Activated CD4-positive, alpha-beta T cell treated with anti-CD3 and anti-CD28 coated beads, Interleukin-2, amount 10 ng/mL, durations not matched to agents 24 days and 14 days (primary cell): Measurements from ENCODE around the gene SRSF7. TPM values are rescaled to one million over a fixed set of nuclear protein-coding genes. Genes with fewer than 3 reads are reported as not detected.

ENCODE experiments used
- DNase-seq: peaks from one replicate; pipeline ENCODE4 v3.0.0; 2022
- H3K27ac Mint-ChIP-seq: one replicate; pipeline ENCODE4 v1.8.0; 2022; ENCODE audit warnings: mild to moderate bottlenecking, mixed read lengths
- H3K27me3 Mint-ChIP-seq: one replicate; pipeline ENCODE4 v1.8.0; 2022; ENCODE audit warnings: mixed read lengths
- H3K36me3 Mint-ChIP-seq: one replicate; pipeline ENCODE4 v1.8.0; 2022; ENCODE audit warnings: low read depth, mild to moderate bottlenecking, mixed read lengths
- H3K4me1 Mint-ChIP-seq: one replicate; pipeline ENCODE4 v1.8.0; 2021; ENCODE audit warnings: mixed read lengths
- H3K4me3 Mint-ChIP-seq: one replicate; pipeline ENCODE4 v1.8.0; 2022; ENCODE audit warnings: mild to moderate bottlenecking, moderate library complexity, mixed read lengths
- H3K9me3 Mint-ChIP-seq: one replicate; pipeline ENCODE4 v1.8.0; 2021; ENCODE audit warnings: mixed read lengths
- intact Hi-C: fragments of 100-400 bp; cut with micrococcal nuclease; formaldehyde crosslinking; loops from one replicate; pipeline ENCODE4 v1.15.1; 2023
- total RNA-seq: library from RNA; stranded (reverse); gene quantifications from 2 replicates; pipeline ENCODE4 v1.2.3, GENCODE V29; 2022

SRSF7 gene
- total RNA-seq, 1 donor from 2014 or later, result 419 TPM

- no peaks in the 10 kb centered on the region for H3K27me3 Mint-ChIP-seq
- intact Hi-C loops, result no loop called here
- H3K4me1 Mint-ChIP-seq, result peaks cover 6% of the 10 kb centered on the region
- no peaks in the 10 kb centered on the region for H3K9me3 Mint-ChIP-seq
- no peak overlapping the region for H3K4me3 Mint-ChIP-seq
- DNase-seq, result no peak
- peaks cover 63% of the 10 kb centered on the region for H3K36me3 Mint-ChIP-seq
- H3K27ac Mint-ChIP-seq, result no peak overlapping the region
Measured at GRCh38 chr2:38735999-38736320, 15.2 kb downstream of the SRSF7 start.

GRCh38 chr2:38734299-38735058, 16.7 kb downstream of the SRSF7 start:
- intact Hi-C loops, result no loop called here
- Mint-ChIP-seq H3K4me1 (peaks cover 5% of the 10 kb centered on the region), H3K27ac (peak overlapping the region; percentile 67), H3K4me3 (no peak overlapping the region), H3K27me3 (no peaks in the 10 kb centered on the region), H3K9me3 (no peaks in the 10 kb centered on the region), H3K36me3 (peaks cover 70% of the 10 kb centered on the region)
- no peak for DNase-seq

DNA sequence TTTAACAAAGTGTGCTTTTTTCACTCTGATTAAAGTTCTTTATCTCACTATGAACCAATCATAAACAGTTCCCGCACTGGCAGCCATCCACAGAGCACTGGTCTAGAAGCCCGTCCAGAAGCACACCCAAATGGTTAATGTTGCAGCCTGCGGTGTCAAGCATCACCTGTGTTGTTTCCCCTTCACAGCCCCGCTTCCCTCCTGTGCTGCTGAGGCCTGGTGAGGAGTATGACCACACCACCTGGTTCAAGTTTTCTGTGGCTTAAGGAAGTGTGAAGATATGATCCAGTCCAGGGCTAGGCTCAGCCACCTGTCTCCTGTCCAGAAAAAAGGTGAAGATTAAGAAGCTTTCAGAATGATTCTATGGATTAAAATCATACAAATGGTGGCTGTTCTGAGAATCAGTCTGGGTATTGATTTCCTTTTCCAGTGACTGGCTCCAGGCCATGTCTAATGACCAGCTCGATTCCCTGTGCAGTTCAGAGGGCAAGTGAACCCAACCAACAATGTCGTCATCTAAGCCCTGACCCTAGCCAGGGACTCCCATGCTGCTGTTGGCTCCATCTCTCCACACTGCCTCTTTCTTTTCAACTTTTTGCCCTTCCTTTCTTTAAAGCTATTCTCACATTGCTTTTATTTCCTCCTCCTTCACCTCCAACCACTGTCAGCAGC, 17.7 kb downstream of the SRSF7 start:
- no peak overlapping the region for H3K4me3 Mint-ChIP-seq
- H3K9me3 Mint-ChIP-seq, result no peaks in the 10 kb centered on the region
- no peak for DNase-seq
- peaks cover 5% of the 10 kb centered on the region for H3K4me1 Mint-ChIP-seq
- H3K27me3 Mint-ChIP-seq, result no peaks in the 10 kb centered on the region
- intact Hi-C loops, result no loop called here
- peak overlapping the region; percentile 46 for H3K27ac Mint-ChIP-seq
- H3K36me3 Mint-ChIP-seq, result peaks cover 61% of the 10 kb centered on the region

GRCh38 chr2:38731684-38732221, 19.4 kb downstream of the SRSF7 start:
- Mint-ChIP-seq H3K27ac (no peak overlapping the region), H3K4me3 (no peak overlapping the region), H3K27me3 (no peaks in the 10 kb centered on the region), H3K9me3 (no peaks in the 10 kb centered on the region), H3K36me3 (peaks cover 50% of the 10 kb centered on the region), H3K4me1 (peaks cover 2% of the 10 kb centered on the region)
- intact Hi-C loops, result no loop called here
- DNase-seq, result no peak

- H3K27ac Mint-ChIP-seq, result no peak overlapping the region
- intact Hi-C loops, result no loop called here
- peaks cover 45% of the 10 kb centered on the region for H3K36me3 Mint-ChIP-seq
- no peaks in the 10 kb centered on the region for H3K9me3 Mint-ChIP-seq
- peaks cover 2% of the 10 kb centered on the region for H3K4me1 Mint-ChIP-seq
- no peaks in the 10 kb centered on the region for H3K27me3 Mint-ChIP-seq
- no peak overlapping the region for H3K4me3 Mint-ChIP-seq
- no peak for DNase-seq
Measured at GRCh38 chr2:38731090-38731489, 20.1 kb downstream of the SRSF7 start.

DNA sequence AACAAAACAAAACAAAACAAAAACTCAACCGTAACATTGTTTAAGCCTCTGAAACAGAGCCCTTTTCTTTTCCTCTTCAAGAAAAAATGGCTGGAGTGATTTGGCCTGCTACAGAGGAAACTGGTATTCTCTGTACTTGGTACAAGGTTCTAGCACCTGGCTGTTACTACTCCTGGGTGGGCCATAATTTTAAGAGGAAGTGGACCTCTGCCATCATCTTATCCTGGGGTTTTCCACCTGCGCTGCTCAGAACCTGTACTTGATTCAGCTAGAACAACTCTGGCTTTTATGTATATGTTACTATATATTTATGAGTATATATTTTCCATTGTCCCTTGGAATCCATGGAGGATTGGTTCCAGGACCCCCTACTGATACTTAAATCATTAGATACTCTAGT, 22.5 kb downstream of the SRSF7 start:
- Mint-ChIP-seq H3K36me3 (peaks cover 39% of the 10 kb centered on the region), H3K4me3 (no peak overlapping the region)
- no peak for DNase-seq

DNA sequence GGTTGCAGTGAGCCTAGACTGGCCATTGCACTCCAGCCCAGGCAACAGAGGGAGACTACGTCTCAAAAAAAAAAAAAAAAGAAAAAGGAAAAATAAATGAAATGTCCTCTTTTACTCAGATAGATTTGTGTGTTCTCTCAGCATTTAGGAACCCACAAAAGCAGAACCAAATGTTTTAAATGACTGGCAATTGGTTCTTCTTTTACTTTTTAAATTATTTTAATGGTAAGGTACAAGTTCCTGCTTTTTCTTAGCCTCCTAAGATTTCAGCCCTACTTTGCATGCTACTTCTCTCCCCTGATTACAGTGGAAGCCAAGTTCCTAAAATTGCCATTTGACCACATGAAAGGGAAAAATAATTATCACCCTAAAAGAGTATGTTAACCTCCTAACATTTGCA, 23.5 kb downstream of the SRSF7 start:
- no peak overlapping the region for H3K4me3 Mint-ChIP-seq
- H3K27me3 Mint-ChIP-seq, result no peaks in the 10 kb centered on the region
- H3K4me1 Mint-ChIP-seq, result peaks cover 18% of the 10 kb centered on the region
- H3K9me3 Mint-ChIP-seq, result no peaks in the 10 kb centered on the region
- peaks cover 33% of the 10 kb centered on the region for H3K36me3 Mint-ChIP-seq
- intact Hi-C loops, result loop anchor here (10.0 kb wide), 2 partner anchors 193 to 413 kb away; no protein-coding TSS in a partner anchor
- peak overlapping the region; percentile 29 for H3K27ac Mint-ChIP-seq
- DNase-seq, result no peak

More for the DNA sequence above, 22.5 kb downstream of the SRSF7 start:
- Mint-ChIP-seq H3K4me1 (peaks cover 10% of the 10 kb centered on the region), H3K27ac (no peak overlapping the region), H3K9me3 (no peaks in the 10 kb centered on the region), H3K27me3 (no peaks in the 10 kb centered on the region)
- intact Hi-C loops, result loop anchor here (10.0 kb wide), 2 partner anchors 194 to 414 kb away; no protein-coding TSS in a partner anchor

DNA sequence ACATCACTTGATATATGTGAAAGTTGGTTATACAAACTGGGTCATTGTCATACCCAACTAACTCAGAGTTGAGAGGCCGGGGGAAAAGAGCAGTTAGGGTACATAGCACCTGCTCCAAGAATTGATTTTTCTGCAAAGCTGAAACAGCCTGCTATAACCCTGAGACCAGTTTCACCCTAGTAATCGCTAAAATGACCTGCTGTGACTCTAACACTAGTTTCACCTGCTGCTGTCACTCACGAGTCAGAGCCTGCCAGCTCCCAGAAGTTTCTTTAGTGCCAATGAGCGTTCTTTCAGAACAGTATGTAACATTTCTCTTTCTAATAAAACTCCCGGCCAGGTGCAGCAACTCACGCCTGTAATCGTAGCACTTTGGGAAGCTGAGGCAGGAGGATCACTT, 28.0 kb downstream of the SRSF7 start:
- Mint-ChIP-seq H3K36me3 (peaks cover 43% of the 10 kb centered on the region), H3K9me3 (peaks cover 8% of the 10 kb centered on the region), H3K4me3 (peak overlapping the region; percentile 67), H3K27me3 (no peaks in the 10 kb centered on the region), H3K4me1 (peaks cover 44% of the 10 kb centered on the region), H3K27ac (peak overlapping the region; percentile 91)
- no peak for DNase-seq
- intact Hi-C loops, result loop anchor here (2.0 to 10.0 kb wide), 5 partner anchors 14 to 408 kb away; no protein-coding TSS in a partner anchor

GRCh38 chr2:38722271-38723061, 28.7 kb downstream of the SRSF7 start:
- H3K36me3 Mint-ChIP-seq, result peaks cover 48% of the 10 kb centered on the region
- peak overlapping the region; percentile 67 for H3K4me3 Mint-ChIP-seq
- intact Hi-C loops, result loop anchor here (1.0 to 10.0 kb wide), 8 partner anchors 14 to 408 kb away; no protein-coding TSS in a partner anchor
- peaks cover 8% of the 10 kb centered on the region for H3K9me3 Mint-ChIP-seq
- H3K27me3 Mint-ChIP-seq, result no peaks in the 10 kb centered on the region
- peak overlapping the region; percentile 91 for H3K27ac Mint-ChIP-seq
- peaks cover 44% of the 10 kb centered on the region for H3K4me1 Mint-ChIP-seq
- DNase-seq, result peak; percentile 70

GRCh38 chr2:38720613-38721241, 30.4 kb downstream of the SRSF7 start:
- peak overlapping the region; percentile 56 for H3K4me3 Mint-ChIP-seq
- H3K9me3 Mint-ChIP-seq, result peaks cover 8% of the 10 kb centered on the region
- no peak for DNase-seq
- intact Hi-C loops, result loop anchor here (10.0 kb wide), 2 partner anchors 186 to 406 kb away; no protein-coding TSS in a partner anchor
- H3K27me3 Mint-ChIP-seq, result no peaks in the 10 kb centered on the region
- peak overlapping the region; percentile 60 for H3K27ac Mint-ChIP-seq
- H3K4me1 Mint-ChIP-seq, result peaks cover 46% of the 10 kb centered on the region
- peaks cover 57% of the 10 kb centered on the region for H3K36me3 Mint-ChIP-seq

DNA sequence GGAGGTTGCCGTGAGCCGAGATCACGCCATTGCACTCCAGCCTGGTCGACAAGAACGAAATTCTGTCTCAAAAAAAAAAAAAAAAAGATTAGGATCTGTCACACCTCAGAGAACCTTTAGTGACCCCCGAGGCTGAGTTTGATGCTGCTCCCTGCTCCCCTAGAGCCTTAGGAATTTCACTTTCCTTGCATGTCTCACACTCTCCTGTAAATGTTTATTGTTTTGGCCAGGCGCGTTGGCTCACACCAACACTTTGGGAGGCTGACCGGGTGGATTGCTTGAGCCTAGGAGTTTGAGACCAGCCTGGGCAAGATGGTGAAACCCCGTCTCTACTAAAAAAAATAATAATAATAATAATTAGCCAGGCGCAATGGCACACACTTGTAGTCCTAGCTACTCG, 31.5 kb downstream of the SRSF7 start:
- DNase-seq, result no peak
- Mint-ChIP-seq H3K4me1 (peaks cover 51% of the 10 kb centered on the region), H3K27ac (no peak overlapping the region), H3K27me3 (no peaks in the 10 kb centered on the region), H3K4me3 (no peak overlapping the region), H3K36me3 (peaks cover 62% of the 10 kb centered on the region), H3K9me3 (peaks cover 8% of the 10 kb centered on the region)
- intact Hi-C loops, result loop anchor here (10.0 kb wide), 2 partner anchors 185 to 405 kb away; no protein-coding TSS in a partner anchor

DNA sequence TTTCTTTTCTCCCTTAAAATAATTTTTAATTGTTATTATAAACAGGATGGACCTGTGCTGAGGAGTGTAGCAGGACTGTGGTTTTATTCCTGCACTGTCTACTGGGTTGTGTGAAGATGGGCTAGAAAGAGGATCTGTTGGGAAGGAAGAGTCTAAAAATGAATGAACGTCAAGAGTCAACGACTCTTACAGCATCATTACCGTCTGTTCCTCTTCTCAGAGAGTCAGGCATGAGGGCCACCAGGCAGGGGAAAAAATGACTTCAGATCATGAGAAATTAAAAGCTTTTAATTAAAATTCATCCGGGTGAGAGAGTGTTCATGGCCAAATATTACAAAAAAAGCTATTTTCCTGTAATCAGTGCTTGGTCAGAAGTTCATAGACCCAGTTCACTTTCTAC, 32.6 kb downstream of the SRSF7 start:
- no peak overlapping the region for H3K27ac Mint-ChIP-seq
- H3K9me3 Mint-ChIP-seq, result peaks cover 8% of the 10 kb centered on the region
- H3K27me3 Mint-ChIP-seq, result no peaks in the 10 kb centered on the region
- no peak for DNase-seq
- peaks cover 64% of the 10 kb centered on the region for H3K36me3 Mint-ChIP-seq
- H3K4me1 Mint-ChIP-seq, result peaks cover 56% of the 10 kb centered on the region
- no peak overlapping the region for H3K4me3 Mint-ChIP-seq
- intact Hi-C loops, result no loop called here

- intact Hi-C loops, result no loop called here
- Mint-ChIP-seq H3K36me3 (peaks cover 75% of the 10 kb centered on the region), H3K27ac (peak overlapping the region; percentile 50), H3K4me3 (no peak overlapping the region), H3K9me3 (peaks cover 12% of the 10 kb centered on the region), H3K27me3 (no peaks in the 10 kb centered on the region), H3K4me1 (peaks cover 52% of the 10 kb centered on the region)
- no peak for DNase-seq
Measured at GRCh38 chr2:38716185-38716584, 35.0 kb downstream of the SRSF7 start.
